Ishikawa (cell line): Measurements from ENCODE around the gene PLA2G2C.

Source experiments
- CEBPB ChIP-seq: IDR thresholded peaks from 2 replicates; pipeline ENCODE4 v1.6.1; 2012
- CREB1 ChIP-seq: IDR thresholded peaks from 2 replicates; pipeline ENCODE4 v1.6.1; 2012; ENCODE audit warnings: low read depth
- EGR1 ChIP-seq: IDR thresholded peaks from 2 replicates; pipeline ENCODE4 v1.6.1; 2012
- EP300 ChIP-seq: IDR thresholded peaks from 2 replicates; pipeline ENCODE4 v1.6.1; 2012; ENCODE audit warnings: borderline replicate concordance
- FOXM1 ChIP-seq: IDR thresholded peaks from 2 replicates; pipeline ENCODE4 v1.6.1; 2012; ENCODE audit warnings: low read depth, borderline replicate concordance
- NFIC ChIP-seq: IDR thresholded peaks from 2 replicates; pipeline ENCODE4 v1.6.1; 2012
- RAD21 ChIP-seq: IDR thresholded peaks from 2 replicates; pipeline ENCODE4 v1.6.1; 2012; ENCODE audit warnings: low read depth
- TAF1 ChIP-seq: IDR thresholded peaks from 2 replicates; pipeline ENCODE4 v1.6.1; 2012; ENCODE audit warnings: low read depth, mild to moderate bottlenecking
- TCF12 ChIP-seq: IDR thresholded peaks from 2 replicates; pipeline ENCODE4 v1.6.1; 2012; ENCODE audit warnings: low read depth
- TEAD4 ChIP-seq: IDR thresholded peaks from 2 replicates; pipeline ENCODE4 v1.6.1; 2012
- YY1 ChIP-seq: IDR thresholded peaks from 2 replicates; pipeline ENCODE4 v1.6.1; 2012; ENCODE audit warnings: low read depth
- ZBTB7A ChIP-seq: IDR thresholded peaks from 2 replicates; pipeline ENCODE4 v1.6.1; 2012; ENCODE audit warnings: low read depth
- TF ChIP-seq, protein P1 (sequence below): IDR thresholded peaks from 2 replicates; pipeline ENCODE4 v1.6.1; 2012
- TF ChIP-seq, protein P2 (sequence below): IDR thresholded peaks from 2 replicates; pipeline ENCODE4 v1.6.1; 2012
- TF ChIP-seq, protein P3 (sequence below): IDR thresholded peaks from 2 replicates; pipeline ENCODE4 v1.6.1; 2012; ENCODE audit warnings: low read depth, mild to moderate bottlenecking

PLA2G2C gene

DNA sequence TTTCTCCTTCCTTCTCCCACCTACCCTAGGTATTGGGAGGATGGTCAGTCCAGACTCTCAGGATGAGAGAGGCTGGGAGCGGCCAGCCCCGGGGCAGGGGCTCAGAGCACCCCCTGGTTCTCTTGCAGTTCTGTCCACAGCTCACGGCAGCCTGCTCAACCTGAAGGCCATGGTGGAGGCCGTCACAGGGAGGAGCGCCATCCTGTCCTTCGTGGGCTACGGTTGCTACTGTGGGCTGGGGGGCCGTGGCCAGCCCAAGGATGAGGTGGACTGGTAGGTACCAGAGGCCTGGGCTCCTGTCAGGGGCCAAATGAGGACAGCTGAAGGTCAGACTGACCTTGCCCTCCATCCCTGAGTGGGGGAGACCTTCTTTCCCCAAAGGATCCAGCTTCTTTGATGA, 43.0 kb downstream of the PLA2G2C start:
- TF ChIP-seq EP300 (no peak), CREB1 (no peak)

DNA sequence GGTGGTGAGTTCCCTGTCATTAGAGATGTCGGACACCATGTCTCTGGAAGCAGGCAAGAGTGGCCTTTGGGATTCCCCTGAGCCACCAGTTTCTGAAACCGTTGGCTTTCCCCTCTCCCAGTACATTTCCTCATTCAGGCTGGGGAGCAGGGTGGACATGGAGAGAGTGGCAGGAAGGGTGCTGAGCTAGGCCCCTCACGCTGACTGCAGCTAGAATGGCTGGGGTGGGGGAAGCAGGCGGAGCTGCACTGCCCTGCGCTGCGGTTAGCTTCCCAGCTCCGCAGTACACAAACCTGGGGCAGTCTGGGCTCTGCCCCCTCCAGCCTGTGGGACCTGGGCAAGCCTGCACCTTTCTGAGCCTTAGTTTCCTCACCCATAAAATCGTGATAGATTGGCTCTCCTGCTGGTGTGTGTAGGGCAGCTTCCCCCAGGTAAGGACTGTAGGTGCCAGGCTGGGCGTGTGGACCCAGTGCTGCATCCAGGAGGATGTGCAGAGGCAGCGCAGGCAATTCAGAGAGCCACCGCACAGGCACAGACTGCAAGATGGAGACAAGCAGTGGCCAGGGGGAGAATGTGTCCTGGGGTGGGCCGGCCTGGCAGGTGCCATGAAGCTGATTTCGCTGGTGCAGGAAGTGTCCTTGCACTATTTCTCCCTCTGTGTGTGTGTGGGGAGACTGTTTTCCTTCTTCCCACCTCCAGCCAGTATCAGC, 44.2 kb downstream of the PLA2G2C start:
- no peak for TF ChIP-seq TCF12

DNA sequence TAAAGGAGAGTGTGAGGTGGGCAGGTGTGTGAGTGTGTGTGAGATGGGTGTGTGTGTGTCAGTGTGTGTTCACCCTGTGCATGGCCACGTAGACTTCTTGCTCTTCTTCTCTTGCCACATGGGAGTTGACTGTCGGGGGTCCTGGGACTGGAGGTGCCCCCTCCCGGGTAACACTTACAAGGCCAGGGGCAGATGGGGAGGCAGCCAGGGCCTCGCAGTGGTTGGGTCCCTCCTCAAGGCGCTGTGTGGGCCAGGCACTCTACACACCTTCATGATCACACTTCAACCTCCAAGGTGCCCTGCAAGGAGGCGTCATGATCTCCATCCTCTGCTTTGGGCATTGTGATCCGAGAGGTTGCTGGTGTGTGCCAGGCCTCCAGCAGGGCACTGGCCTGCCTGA, 44.9 kb downstream of the PLA2G2C start:
- TF ChIP-seq TCF12 = no peak
- TF ChIP-seq ZBTB7A = no peak
- no peak for TF ChIP-seq RAD21
- TF ChIP-seq EP300 = no peak
- no peak for TF ChIP-seq TAF1

DNA sequence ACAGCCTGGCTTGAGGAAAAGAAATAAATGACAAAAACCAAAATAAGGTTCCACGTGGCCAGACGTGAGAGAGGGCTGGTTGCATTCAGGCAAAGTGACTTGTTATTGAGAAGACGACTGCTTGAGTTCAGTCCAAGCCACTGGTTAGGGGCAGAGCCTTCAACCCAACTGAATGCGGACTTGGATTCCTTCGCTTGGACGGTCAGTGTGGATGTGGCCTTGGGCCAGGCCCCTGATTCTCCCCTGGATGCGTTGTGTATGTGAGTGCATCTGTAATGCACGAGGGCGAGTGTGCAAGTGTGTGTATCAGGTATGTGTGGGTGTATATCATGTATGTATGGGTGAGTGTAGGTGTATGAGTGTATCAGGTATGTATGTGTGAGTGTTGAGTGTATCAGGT, 45.3 kb downstream of the PLA2G2C start:
- TF ChIP-seq TCF12 = no peak
- no peak for TF ChIP-seq FOXM1
- TF ChIP-seq TEAD4 = no peak
- no peak for TF ChIP-seq EP300
- TF ChIP-seq, protein P1, sequence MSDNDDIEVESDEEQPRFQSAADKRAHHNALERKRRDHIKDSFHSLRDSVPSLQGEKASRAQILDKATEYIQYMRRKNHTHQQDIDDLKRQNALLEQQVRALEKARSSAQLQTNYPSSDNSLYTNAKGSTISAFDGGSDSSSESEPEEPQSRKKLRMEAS = no peak
- TF ChIP-seq NFIC = no peak

DNA sequence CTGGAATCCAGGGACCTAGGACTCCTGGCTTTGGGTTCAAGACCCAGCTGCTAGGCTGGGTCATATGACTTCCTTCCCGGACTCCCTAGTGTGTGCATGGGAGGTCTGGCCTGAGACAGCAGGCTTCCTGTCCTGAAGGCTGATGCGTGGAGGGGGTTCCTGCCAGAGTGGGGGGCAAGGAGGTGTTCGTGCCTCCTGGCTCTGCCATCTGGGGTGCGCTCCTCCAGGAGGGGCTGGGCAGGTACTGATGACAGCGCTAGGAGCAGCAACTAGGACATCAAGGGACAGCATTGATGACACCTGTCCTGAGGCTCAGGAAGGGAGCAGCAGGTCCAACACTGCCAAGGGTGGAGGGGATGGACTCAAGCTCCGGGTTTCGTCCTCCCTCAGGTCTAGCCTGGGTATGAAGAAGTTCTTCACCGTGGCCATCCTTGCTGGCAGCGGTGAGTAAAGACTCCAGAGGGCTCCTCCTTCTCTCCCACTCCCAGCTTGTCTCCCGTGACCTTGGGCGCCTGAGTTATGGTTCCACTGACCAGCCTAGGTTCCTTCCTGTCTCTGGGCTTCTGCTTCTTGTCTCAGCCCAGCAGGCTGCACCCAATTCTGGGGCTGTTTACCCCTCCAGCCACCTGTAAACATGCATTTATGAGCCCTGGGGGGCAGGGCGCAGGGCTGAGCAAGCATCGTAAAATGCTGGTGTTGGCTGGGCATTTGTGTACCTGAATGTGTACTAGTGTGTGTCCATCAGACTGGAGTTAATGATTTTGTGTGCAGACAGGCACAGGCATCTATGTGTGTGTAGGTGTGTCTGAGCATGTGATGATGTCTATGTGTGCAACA, 46.3 kb downstream of the PLA2G2C start:
- no peak for TF ChIP-seq FOXM1
- TF ChIP-seq ZBTB7A = no peak
- TF ChIP-seq NFIC = no peak
- no peak for TF ChIP-seq YY1
- no peak for TF ChIP-seq CREB1
- TF ChIP-seq EP300 = no peak
- TF ChIP-seq TAF1 = no peak
- TF ChIP-seq, protein P2, sequence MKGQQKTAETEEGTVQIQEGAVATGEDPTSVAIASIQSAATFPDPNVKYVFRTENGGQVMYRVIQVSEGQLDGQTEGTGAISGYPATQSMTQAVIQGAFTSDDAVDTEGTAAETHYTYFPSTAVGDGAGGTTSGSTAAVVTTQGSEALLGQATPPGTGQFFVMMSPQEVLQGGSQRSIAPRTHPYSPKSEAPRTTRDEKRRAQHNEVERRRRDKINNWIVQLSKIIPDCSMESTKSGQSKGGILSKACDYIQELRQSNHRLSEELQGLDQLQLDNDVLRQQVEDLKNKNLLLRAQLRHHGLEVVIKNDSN = no peak

DNA sequence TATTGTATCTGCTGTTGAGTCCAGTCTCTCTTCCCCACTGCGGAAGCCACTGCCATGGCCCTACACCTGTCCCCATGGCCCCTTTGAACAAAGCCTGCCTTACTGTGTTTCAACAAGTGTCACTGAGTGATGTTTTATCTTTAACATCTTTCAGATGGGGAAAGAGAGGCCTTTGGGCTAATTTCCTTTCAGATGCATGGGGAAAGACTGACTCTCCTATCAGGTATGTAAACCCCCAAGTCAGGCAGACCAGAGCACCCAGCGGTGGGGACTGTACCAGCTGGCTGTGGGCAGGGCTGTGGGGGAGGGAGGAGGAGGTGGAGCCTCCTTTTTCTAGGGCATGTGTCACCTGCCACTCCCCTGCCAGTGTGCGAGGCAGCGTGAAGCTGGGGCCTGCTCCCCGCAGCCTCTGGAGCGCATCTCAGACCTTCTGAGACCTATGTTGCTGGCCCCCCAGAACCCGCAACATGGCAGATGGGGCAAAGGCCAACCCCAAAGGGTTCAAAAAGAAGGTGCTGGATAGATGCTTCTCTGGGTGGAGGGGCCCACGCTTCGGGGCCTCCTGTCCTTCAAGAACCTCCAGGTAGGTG, 47.3 kb downstream of the PLA2G2C start, which contains the start of gene PLA2G2F:
Gene PLA2G2F (plus strand): TSS at position 363 of the 590 bp plus-strand sequence. CDS start 105 bp downstream, at position 468.
- TF ChIP-seq, protein P1 = no peak
- TF ChIP-seq TEAD4 = no peak
- no peak for TF ChIP-seq CREB1
- TF ChIP-seq NFIC = no peak
- TF ChIP-seq, protein P3, sequence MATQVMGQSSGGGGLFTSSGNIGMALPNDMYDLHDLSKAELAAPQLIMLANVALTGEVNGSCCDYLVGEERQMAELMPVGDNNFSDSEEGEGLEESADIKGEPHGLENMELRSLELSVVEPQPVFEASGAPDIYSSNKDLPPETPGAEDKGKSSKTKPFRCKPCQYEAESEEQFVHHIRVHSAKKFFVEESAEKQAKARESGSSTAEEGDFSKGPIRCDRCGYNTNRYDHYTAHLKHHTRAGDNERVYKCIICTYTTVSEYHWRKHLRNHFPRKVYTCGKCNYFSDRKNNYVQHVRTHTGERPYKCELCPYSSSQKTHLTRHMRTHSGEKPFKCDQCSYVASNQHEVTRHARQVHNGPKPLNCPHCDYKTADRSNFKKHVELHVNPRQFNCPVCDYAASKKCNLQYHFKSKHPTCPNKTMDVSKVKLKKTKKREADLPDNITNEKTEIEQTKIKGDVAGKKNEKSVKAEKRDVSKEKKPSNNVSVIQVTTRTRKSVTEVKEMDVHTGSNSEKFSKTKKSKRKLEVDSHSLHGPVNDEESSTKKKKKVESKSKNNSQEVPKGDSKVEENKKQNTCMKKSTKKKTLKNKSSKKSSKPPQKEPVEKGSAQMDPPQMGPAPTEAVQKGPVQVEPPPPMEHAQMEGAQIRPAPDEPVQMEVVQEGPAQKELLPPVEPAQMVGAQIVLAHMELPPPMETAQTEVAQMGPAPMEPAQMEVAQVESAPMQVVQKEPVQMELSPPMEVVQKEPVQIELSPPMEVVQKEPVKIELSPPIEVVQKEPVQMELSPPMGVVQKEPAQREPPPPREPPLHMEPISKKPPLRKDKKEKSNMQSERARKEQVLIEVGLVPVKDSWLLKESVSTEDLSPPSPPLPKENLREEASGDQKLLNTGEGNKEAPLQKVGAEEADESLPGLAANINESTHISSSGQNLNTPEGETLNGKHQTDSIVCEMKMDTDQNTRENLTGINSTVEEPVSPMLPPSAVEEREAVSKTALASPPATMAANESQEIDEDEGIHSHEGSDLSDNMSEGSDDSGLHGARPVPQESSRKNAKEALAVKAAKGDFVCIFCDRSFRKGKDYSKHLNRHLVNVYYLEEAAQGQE = no peak
- no peak for TF ChIP-seq RAD21

DNA sequence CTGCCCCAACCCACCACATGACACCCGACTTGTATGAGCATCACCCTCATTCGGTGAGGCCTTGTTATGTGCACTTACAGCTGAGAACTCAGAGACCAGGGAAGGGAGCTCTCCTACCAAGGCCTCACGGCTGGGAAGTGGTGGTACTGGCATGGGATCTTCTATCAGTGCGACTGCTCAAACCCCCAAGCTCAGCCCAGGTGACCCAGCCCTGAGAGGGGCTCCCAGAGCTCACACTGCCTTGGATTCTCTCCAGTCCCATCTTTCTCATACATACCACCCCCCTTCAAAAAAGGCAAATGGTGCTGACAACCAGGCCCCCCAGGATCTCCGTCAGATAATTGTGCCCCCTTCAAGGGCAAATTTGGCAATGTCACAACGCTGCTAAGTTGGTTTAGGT, 48.0 kb downstream of the PLA2G2C start:
- TF ChIP-seq, protein P1 = no peak
- no peak for TF ChIP-seq EGR1
- no peak for TF ChIP-seq TEAD4
- TF ChIP-seq RAD21 = no peak

DNA sequence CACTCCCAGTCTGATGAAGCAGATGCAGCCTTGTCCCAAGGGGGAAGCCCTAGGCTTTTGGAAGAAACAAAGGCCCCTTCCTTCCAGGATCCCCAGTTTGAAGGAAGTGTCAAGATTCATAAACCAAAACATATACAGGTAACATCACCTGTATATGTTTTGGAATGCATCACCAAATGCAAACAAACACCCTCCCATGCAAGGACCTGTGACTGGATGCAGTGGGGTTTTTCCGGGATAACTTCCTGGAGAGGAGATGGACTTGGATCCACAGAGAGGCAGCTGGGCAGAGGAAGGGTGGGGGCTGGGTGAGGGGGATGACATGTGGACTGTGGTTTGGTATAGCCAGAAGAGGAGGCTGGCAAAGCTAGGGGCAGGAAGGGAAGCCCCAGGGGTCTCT, 48.7 kb downstream of the PLA2G2C start:
- TF ChIP-seq EP300 (no peak), TEAD4 (no peak), CEBPB (no peak), FOXM1 (no peak), TAF1 (no peak), NFIC (no peak)
- TF ChIP-seq, protein P2 = no peak
